GM23338 (cell line): Measurements from ENCODE around the gene MYO15B. TPM values are rescaled to one million over a fixed set of nuclear protein-coding genes. Genes with fewer than 3 reads are reported as not detected.

Experiments
- ATAC-seq: fragments of 200-7000 bp; cut with Tn5 transposase; 3 replicates; pipeline ENCODE4 v1.9.1; 2020
- DNase-seq: peaks from one replicate; pipeline ENCODE4 v3.0.0-alpha.2; 2015; ENCODE audit warnings: low spot score
- H2AFZ ChIP-seq: fragments of 200-600 bp; sonication (generic); 2 replicates; pipeline ENCODE4 v1.8.0; 2016; ENCODE audit warnings: antibody characterized with exemption, mild to moderate bottlenecking, moderate library complexity
- H3F3A ChIP-seq: fragments of 200-600 bp; sonication (generic); replicated peaks from 2 replicates; pipeline ENCODE4 v1.8.0; 2017; ENCODE audit warnings: antibody characterized with exemption, mixed run types, low read depth
- H3K27ac ChIP-seq: fragments of 200-600 bp; sonication (generic); 2 replicates; pipeline ENCODE4 v1.6.1; 2016; ENCODE audit warnings: low read depth
- H3K27me3 ChIP-seq: fragments of 200-600 bp; sonication (generic); 2 replicates; pipeline ENCODE4 v1.8.0; 2016; ENCODE audit warnings: mild to moderate bottlenecking, mixed run types, moderate library complexity; ENCODE audit not compliant: insufficient read depth
- H3K36me3 ChIP-seq: fragments of 200-600 bp; sonication (generic); 2 replicates; pipeline ENCODE4 v1.8.0; 2016; ENCODE audit warnings: mild to moderate bottlenecking; ENCODE audit not compliant: insufficient read depth
- H3K4me1 ChIP-seq: fragments of 200-600 bp; sonication (generic); 2 replicates; pipeline ENCODE4 v1.8.0; 2016; ENCODE audit warnings: mild to moderate bottlenecking, moderate library complexity; ENCODE audit not compliant: insufficient read depth
- H3K4me2 ChIP-seq: fragments of 200-600 bp; sonication (generic); 2 replicates; pipeline ENCODE4 v1.7.1; 2017; ENCODE audit warnings: mixed run types
- H3K4me3 ChIP-seq: fragments of 200-600 bp; sonication (generic); 2 replicates; pipeline ENCODE4 v1.6.1; 2016; ENCODE audit warnings: mixed run types
- H3K79me2 ChIP-seq: fragments of 200-600 bp; sonication (generic); replicated peaks from 2 replicates; pipeline ENCODE4 v1.8.0; 2017; ENCODE audit warnings: mild to moderate bottlenecking; ENCODE audit not compliant: insufficient read depth
- H3K9me2 ChIP-seq: fragments of 200-600 bp; sonication (generic); 2 replicates; pipeline ENCODE4 v1.8.0; 2017; ENCODE audit not compliant: insufficient read depth
- H4K20me1 ChIP-seq: fragments of 200-600 bp; sonication (generic); replicated peaks from 2 replicates; pipeline ENCODE4 v1.8.0; 2017; ENCODE audit warnings: mild to moderate bottlenecking; ENCODE audit not compliant: insufficient read depth
- H3K27ac Mint-ChIP-seq: 2 replicates; pipeline ENCODE4 v1.8.0; 2020; ENCODE audit warnings: inconsistent platforms, mild to moderate bottlenecking, moderate library complexity, mixed read lengths
- H3K27me3 Mint-ChIP-seq: 3 replicates; pipeline ENCODE4 v1.8.0; 2022; ENCODE audit warnings: low read depth, mild to moderate bottlenecking, moderate library complexity, mixed read lengths, inconsistent platforms; ENCODE audit not compliant: insufficient read depth, poor library complexity
- H3K36me3 Mint-ChIP-seq: 3 replicates; pipeline ENCODE4 v1.8.0; 2021; ENCODE audit warnings: low read depth, mild to moderate bottlenecking, inconsistent platforms, moderate library complexity, mixed read lengths
- H3K4me1 Mint-ChIP-seq: 3 replicates; pipeline ENCODE4 v1.8.0; 2020; ENCODE audit warnings: mild to moderate bottlenecking, inconsistent platforms, mixed read lengths
- H3K4me3 Mint-ChIP-seq: 3 replicates; pipeline ENCODE4 v1.8.0; 2021; ENCODE audit warnings: moderate library complexity, mild to moderate bottlenecking, inconsistent platforms, mixed read lengths
- H3K9me3 Mint-ChIP-seq: 3 replicates; pipeline ENCODE4 v1.8.0; 2020; ENCODE audit warnings: moderate library complexity, mild to moderate bottlenecking, inconsistent platforms, mixed read lengths
- CREB1 ChIP-seq: fragments of 250-450 bp; sonication (Bioruptor Pico); IDR thresholded peaks from 2 replicates; pipeline ENCODE4 v1.5.0; 2020; ENCODE audit warnings: low read depth, mild to moderate bottlenecking, moderate library complexity
- EZH2 ChIP-seq: fragments of 200-600 bp; sonication (generic); IDR thresholded peaks from one replicate; pipeline ENCODE4 v1.8.0; 2017; ENCODE audit warnings: antibody characterized with exemption, mild to moderate bottlenecking, low read depth; ENCODE audit not compliant: unreplicated experiment
- EZH2phosphoT487 ChIP-seq: fragments of 200-600 bp; sonication (generic); IDR thresholded peaks from one replicate; pipeline ENCODE4 v1.8.1; 2018; ENCODE audit warnings: antibody characterized with exemption; ENCODE audit not compliant: unreplicated experiment
- JUNB ChIP-seq: IDR thresholded peaks from one replicate; pipeline ENCODE4 v1.6.1; 2016; ENCODE audit warnings: antibody characterized with exemption; ENCODE audit not compliant: unreplicated experiment
- NANOG ChIP-seq: IDR thresholded peaks from 2 replicates; pipeline ENCODE4 v1.6.1; 2016; ENCODE audit warnings: antibody characterized with exemption, borderline replicate concordance
- POLR2AphosphoS5 ChIP-seq: IDR thresholded peaks from 2 replicates; pipeline ENCODE4 v1.6.1; 2016; ENCODE audit warnings: antibody characterized with exemption, low read depth
- ZNF114 ChIP-seq: fragments of 250-450 bp; sonication (Bioruptor Pico); IDR thresholded peaks from 2 replicates; pipeline ENCODE4 v1.5.0; 2020; ENCODE audit warnings: mild to moderate bottlenecking, moderate library complexity
- ZNF331 ChIP-seq: fragments of 250-450 bp; sonication (Bioruptor Pico); IDR thresholded peaks from 2 replicates; pipeline ENCODE4 v1.5.0; 2020; ENCODE audit warnings: low read depth, mild to moderate bottlenecking, moderate library complexity
- polyA plus RNA-seq: library from polyadenylated mRNA; unstranded; fragments of >200 nt; fragmentation: Nextera tagmentation; extraction: Ambion mirVana; gene quantifications from 2 replicates; pipeline ENCODE4 v1.2.1, GENCODE V29; 2016
- total RNA-seq: library from RNA; depleted of rRNA; stranded (reverse); fragments of >200 nt; shearing (Covaris generic); gene quantifications from 2 replicates; pipeline ENCODE4 v1.2.3, GENCODE V29; 2014
- TF ChIP-seq, protein P1 (sequence below), 2 experiments: fragments of 200-600 bp in 1 of 2; sonication (generic) in 1 of 2; conservative IDR thresholded peaks; 2 replicates each; pipeline versions ENCODE4 v1.5.1 to v1.6.1; 2016 to 2017; ENCODE audit warnings: antibody characterized with exemption in 2 of 2, low read depth in 2 of 2, mild to moderate bottlenecking in 2 of 2, moderate library complexity in 1 of 2
- TF ChIP-seq, protein P2 (sequence below): IDR thresholded peaks from one replicate; pipeline ENCODE4 v1.6.1; 2018; ENCODE audit warnings: antibody characterized with exemption; ENCODE audit not compliant: unreplicated experiment

MYO15B gene
- total and polyA plus RNA-seq, 2 experiments from 2014 or later = 6.6 to 12.4 TPM

GRCh38 chr17:75633486-75634375 lies 46.1 kb downstream of the MYO15B start:
- Histone ChIP-seq H3F3A (no peaks in the 10 kb centered on the region), H3K79me2 (no peaks in the 10 kb centered on the region), H3K27me3 (no peaks in the 10 kb centered on the region), H3K36me3 (no peaks in the 10 kb centered on the region), H2AFZ (no peak overlapping the region), H4K20me1 (no peaks in the 10 kb centered on the region; the same call in 1 of the 2 replicates), H3K4me1 (peaks cover 9% of the 10 kb centered on the region), H3K4me3 (peak overlapping the region; percentile 43), H3K9me2 (no peaks in the 10 kb centered on the region), H3K27ac (no peak overlapping the region), H3K4me2 (peak overlapping the region; percentile 69)
- Mint-ChIP-seq H3K36me3 (peaks cover 5% of the 10 kb centered on the region; the same call in 1 of the 3 replicates), H3K27ac (no peak overlapping the region), H3K27me3 (peaks cover 21% of the 10 kb centered on the region), H3K4me1 (peaks cover 22% of the 10 kb centered on the region), H3K4me3 (peak overlapping the region; percentile 37), H3K9me3 (no peaks in the 10 kb centered on the region)
- TF ChIP-seq EZH2phosphoT487 = no peak
- TF ChIP-seq, protein P1, sequence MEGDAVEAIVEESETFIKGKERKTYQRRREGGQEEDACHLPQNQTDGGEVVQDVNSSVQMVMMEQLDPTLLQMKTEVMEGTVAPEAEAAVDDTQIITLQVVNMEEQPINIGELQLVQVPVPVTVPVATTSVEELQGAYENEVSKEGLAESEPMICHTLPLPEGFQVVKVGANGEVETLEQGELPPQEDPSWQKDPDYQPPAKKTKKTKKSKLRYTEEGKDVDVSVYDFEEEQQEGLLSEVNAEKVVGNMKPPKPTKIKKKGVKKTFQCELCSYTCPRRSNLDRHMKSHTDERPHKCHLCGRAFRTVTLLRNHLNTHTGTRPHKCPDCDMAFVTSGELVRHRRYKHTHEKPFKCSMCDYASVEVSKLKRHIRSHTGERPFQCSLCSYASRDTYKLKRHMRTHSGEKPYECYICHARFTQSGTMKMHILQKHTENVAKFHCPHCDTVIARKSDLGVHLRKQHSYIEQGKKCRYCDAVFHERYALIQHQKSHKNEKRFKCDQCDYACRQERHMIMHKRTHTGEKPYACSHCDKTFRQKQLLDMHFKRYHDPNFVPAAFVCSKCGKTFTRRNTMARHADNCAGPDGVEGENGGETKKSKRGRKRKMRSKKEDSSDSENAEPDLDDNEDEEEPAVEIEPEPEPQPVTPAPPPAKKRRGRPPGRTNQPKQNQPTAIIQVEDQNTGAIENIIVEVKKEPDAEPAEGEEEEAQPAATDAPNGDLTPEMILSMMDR (conservative IDR thresholded peaks at IDR 0.05; ENCODE audit: low read depth in 2 of 2) = peak; percentile 65 to 77
- 0 out of 2 replicates have a peak, but pooled peaks have one; percentile 7 for TF ChIP-seq CREB1 (CRISPR knock-in tag)
- DNase-seq (peak; percentile 97), ATAC-seq (peak; percentile 80)

- peak overlapping the region; percentile 69 for H3K4me2 ChIP-seq
- no peak for ATAC-seq
- peak overlapping the region; percentile 43 for H3K4me3 ChIP-seq
- H4K20me1 ChIP-seq = no peaks in the 10 kb centered on the region; the same call in 1 of the 2 replicates
- H3K4me1 ChIP-seq = peaks cover 9% of the 10 kb centered on the region
- Mint-ChIP-seq H3K36me3 (peaks cover 5% of the 10 kb centered on the region; the same call in 1 of the 3 replicates), H3K4me1 (peaks cover 22% of the 10 kb centered on the region), H3K9me3 (no peaks in the 10 kb centered on the region), H3K27ac (no peak overlapping the region), H3K4me3 (no peak overlapping the region), H3K27me3 (peaks cover 19% of the 10 kb centered on the region)
- no peaks in the 10 kb centered on the region for H3K36me3 ChIP-seq
- no peaks in the 10 kb centered on the region for H3K79me2 ChIP-seq
- no peaks in the 10 kb centered on the region for H3K27me3 ChIP-seq
- H2AFZ ChIP-seq = no peak overlapping the region
- DNase-seq = no peak
- H3F3A ChIP-seq = no peaks in the 10 kb centered on the region
- H3K9me2 ChIP-seq = no peaks in the 10 kb centered on the region
- no peak overlapping the region for H3K27ac ChIP-seq
- TF ChIP-seq JUNB (no peak), ZNF114 (CRISPR knock-in tag) (no peak), ZNF331 (CRISPR knock-in tag) (no peak), POLR2AphosphoS5 (no peak), CREB1 (CRISPR knock-in tag) (no peak), EZH2 (no peak), EZH2phosphoT487 (no peak), NANOG (no peak)
- TF ChIP-seq, protein P2, sequence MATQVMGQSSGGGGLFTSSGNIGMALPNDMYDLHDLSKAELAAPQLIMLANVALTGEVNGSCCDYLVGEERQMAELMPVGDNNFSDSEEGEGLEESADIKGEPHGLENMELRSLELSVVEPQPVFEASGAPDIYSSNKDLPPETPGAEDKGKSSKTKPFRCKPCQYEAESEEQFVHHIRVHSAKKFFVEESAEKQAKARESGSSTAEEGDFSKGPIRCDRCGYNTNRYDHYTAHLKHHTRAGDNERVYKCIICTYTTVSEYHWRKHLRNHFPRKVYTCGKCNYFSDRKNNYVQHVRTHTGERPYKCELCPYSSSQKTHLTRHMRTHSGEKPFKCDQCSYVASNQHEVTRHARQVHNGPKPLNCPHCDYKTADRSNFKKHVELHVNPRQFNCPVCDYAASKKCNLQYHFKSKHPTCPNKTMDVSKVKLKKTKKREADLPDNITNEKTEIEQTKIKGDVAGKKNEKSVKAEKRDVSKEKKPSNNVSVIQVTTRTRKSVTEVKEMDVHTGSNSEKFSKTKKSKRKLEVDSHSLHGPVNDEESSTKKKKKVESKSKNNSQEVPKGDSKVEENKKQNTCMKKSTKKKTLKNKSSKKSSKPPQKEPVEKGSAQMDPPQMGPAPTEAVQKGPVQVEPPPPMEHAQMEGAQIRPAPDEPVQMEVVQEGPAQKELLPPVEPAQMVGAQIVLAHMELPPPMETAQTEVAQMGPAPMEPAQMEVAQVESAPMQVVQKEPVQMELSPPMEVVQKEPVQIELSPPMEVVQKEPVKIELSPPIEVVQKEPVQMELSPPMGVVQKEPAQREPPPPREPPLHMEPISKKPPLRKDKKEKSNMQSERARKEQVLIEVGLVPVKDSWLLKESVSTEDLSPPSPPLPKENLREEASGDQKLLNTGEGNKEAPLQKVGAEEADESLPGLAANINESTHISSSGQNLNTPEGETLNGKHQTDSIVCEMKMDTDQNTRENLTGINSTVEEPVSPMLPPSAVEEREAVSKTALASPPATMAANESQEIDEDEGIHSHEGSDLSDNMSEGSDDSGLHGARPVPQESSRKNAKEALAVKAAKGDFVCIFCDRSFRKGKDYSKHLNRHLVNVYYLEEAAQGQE = no peak
- TF ChIP-seq, protein P1 (conservative IDR thresholded peaks at IDR 0.05; ENCODE audit: low read depth in 2 of 2) = no peak
These were observed 46.8 kb downstream of the MYO15B start for GRCh38 chr17:75634376-75634740.
